HG03439 (cell line): ENCODE measurements around the gene ANGPTL5.
"Not testable (repeated sequence)": the region's sequence is repeated elsewhere in the genome, so short reads cannot be mapped to it uniquely, and the experiment has no call there.

ENCODE experiments used
- ATAC-seq: cut with Tn5 transposase; IDR thresholded peaks from one replicate; pipeline ENCODE4 v1.9.1; 2021; ENCODE audit warnings: mild to moderate bottlenecking, moderate library complexity; ENCODE audit not compliant: unreplicated experiment

ANGPTL5 gene

DNA sequence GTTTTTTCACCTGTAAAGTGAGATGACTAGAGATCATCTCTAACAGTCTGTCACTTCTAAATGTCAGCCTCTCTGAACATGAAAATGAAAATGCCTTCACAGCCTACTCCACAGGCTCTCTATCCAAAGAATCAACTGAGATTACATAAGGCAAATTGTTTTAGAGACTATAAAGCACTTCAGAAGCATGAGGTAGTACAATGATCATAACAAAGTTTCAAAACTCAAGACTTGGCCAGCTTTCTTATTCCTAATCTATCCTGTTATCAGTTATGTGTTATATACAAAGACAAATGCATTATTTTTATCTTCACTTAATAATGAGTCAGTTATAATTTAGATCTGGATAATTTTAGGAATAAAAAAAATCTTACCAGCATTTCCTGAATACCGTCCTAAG lies 21.8 kb downstream of the ANGPTL5 start:
- ATAC-seq: no peak

DNA sequence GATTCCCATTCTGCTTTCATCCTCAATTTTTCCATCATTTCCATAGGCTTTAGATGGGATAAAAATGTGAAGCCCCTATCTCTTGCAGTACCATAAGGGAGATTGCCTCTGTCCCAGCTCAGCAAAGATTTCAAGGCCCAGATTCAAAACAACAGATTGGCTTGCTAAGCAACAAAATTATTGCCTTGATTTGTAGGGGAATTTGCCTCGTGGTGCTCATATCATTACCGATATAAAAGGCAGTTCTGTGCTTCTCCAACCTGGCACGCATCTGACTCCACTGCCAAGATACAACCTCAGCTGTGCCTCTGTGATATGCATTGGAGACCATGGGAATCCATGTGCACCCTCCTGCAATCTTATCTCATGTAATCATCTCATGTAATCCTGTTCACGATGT lies 26.6 kb downstream of the ANGPTL5 start:
- no peak for ATAC-seq

DNA sequence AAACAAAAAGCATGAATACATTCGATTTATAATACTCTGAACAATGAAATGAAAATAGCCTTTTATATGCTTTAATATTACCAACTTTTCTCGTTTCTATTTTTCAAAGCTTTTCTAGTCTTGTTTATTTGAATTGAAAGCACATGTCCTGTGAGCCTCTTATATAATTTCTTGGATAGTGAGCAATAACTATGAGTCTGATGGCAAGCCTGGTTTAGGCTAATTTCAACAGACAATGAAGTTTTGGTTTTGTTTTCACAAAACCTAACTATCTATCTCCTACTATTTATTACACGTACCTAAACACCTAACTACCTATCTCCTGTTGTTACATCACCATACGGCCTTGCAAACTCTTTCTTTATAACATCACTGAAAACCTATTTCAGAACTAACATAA lies 30.7 kb downstream of the ANGPTL5 start:
- ATAC-seq: no peak

DNA sequence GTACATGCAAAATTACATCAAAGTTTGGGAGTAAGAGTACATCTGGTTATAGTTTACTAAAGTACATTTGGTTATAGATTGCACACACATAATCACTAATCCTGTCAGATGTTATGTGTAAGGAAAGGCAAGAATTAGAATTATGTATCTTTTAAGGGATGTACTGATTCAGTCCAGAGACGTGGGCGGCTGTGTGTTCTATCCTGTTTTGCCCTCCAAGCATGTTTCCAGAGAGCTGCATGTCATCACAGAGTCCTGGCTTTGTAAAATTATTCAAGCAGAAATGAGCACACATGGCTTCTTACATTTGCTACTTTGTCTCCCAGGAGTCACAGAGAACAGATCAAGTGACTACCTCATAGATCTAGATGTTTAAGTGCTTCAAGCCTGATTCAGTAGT lies 34.7 kb downstream of the ANGPTL5 start:
- no peak for ATAC-seq

DNA sequence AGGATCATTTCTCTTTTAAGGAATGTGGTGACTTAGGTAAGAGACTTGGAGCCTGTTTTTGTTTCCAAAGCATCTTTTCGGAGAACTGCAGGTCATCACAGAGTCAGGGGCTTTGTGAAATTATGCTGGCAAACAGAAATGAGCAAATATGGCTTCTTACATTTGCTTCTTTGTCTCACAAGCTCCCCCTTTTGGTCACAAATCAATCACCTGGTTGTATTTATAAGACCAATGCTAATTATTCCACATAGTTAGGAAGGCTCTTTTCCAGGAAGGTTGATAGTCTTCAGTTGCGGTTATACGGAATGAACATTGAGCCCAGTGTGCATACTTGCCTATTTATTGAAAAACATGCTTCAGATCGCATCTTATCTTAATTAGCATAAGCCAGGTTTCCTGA lies 36.1 kb downstream of the ANGPTL5 start:
- ATAC-seq: no peak

DNA sequence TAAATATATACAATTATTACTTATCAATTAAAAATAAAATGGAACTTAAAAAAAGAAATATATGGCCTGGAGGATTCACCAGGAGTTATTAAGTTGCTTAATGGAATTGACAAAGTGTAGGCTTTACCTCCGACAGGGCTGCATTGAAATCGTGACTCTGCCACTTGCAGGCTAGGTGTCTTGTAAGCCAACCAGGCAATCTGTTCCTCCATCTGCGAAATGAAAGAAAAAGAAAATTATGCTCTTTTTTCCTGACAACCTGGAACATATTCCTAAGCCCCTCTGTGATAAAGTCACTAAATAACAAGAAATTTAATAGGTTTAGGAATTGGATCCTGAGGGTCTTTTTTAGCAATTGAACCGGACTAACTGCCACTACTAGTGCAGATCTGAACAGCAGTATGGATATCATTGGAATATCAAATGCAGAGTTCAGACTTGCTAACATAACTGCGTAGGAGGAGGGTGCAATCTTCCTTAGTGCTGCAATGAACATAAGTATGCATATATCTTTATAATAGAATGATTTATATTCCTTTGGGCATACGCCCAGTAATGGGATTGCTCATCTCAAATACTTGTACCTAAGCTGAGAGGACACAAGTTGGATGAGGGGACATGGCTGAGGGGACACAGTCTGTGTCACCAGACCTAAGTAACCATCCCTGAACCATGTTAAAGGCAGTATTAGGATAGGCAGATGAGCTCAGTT lies 44.0 kb downstream of the ANGPTL5 start:
- ATAC-seq: no peak

DNA sequence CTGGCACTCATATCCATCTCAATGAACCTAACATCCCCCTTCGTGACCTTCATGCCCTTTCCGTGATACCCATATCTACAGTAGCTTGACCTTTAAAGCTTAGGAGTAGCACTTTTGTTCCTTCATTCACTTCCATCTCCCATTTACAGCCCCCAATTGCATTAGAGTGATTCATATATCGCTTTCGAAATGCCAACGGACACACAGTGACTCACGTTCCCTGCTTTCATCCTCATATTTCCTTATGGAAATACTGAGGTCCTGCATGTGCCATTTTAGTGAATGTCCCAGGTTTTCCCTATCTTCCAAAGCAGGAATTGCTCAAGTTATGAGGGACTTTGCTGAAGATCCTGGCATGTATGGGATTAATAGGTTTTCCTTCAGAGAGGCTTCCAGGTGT lies 45.8 kb downstream of the ANGPTL5 start:
- ATAC-seq: no peak

DNA sequence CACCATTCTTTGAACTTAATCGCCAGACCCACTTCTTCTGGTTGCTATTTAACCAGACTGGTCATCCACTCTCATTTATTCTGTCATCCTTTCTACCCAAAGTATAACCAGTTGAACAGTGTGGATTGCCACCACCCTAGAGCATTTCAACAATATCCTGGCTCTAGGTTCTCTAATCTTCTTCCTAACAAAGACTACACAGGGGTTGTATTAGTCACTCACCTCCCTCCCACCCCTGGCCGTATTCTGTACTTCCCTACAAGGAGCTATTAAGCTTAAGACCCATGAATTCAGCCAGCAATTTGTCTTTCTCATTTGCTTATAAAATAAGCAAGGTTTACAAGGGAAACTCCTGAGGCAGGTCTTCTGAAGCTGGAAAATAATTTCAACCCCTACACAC lies 48.4 kb downstream of the ANGPTL5 start:
- ATAC-seq: no peak

DNA sequence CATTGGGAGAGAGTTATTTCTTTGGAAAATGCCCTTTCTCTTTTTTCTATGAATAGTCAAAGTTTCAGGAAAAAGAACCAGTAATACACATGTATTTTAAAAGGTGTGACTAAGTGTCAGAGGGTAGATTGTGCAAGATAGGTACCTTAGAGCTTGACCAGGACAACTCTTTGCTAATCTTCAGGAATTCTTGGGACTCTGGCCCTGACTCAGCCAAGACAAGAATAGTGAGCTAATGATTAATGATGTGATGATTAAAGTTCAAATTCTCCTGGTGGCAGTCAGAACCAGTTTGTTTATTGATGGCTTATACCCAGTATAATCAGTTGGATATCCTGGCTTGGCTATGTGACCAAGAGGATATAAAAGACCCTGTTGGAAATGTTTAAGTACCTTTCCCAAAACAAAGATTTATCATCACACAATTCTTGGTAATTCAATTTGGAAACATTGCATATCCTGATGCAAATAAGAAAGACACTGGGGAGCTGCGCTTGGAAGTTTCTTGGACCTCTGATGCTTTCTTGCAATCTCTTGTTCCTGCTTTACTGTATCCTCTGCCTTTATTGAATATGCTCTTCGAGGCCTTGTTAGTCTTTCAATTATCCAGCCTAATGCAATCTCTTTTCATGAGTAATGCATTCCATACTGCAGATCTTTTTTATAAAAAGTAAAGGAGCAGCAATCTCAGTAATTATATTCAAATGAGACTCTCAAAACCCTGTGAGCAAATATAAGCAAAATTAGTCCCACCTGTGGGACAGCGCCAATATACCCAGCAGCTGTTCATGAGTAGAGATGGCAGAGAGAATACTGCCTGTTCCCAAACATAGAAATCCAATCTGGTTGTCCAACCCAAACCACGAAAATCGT lies 49.5 kb downstream of the ANGPTL5 start:
- ATAC-seq: no peak

DNA sequence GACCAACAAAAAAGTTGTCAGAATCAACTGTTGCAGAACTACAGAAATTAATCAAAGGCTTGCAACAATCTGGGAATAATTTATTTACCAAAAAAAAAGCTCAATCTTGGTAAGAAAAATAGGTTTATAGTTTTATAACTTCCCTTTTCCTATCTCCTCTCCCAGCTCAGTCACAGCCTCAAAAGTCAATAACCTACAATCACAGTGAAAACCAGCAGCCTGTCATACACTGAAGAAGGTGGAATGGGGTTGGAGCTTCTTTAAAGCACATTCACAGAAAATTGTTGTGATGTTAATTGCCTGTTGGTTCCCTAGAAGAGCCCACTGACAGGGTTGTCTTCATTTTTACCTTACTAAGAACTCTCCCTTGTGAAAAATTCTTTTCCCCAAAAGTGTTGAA lies 52.2 kb downstream of the ANGPTL5 start:
- no peak for ATAC-seq

DNA sequence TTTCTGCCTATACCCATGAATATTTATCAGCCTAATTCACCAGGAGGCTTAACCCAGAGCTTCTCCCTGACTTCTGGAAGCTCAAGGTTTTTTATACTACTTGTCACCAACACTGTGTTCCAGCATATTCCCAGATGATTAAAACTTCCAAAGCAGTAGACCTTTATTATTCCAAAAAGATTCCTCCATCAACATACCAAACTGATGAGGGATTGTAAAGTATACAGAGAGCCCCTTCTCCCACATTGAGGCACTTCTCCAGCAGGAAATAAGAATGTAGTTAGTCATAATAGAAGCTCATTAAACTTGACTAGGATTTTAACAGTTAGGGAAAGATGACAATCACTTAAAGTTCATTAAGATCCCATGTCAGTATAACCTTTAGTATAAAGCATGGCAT lies 53.0 kb downstream of the ANGPTL5 start:
- ATAC-seq: no peak

DNA sequence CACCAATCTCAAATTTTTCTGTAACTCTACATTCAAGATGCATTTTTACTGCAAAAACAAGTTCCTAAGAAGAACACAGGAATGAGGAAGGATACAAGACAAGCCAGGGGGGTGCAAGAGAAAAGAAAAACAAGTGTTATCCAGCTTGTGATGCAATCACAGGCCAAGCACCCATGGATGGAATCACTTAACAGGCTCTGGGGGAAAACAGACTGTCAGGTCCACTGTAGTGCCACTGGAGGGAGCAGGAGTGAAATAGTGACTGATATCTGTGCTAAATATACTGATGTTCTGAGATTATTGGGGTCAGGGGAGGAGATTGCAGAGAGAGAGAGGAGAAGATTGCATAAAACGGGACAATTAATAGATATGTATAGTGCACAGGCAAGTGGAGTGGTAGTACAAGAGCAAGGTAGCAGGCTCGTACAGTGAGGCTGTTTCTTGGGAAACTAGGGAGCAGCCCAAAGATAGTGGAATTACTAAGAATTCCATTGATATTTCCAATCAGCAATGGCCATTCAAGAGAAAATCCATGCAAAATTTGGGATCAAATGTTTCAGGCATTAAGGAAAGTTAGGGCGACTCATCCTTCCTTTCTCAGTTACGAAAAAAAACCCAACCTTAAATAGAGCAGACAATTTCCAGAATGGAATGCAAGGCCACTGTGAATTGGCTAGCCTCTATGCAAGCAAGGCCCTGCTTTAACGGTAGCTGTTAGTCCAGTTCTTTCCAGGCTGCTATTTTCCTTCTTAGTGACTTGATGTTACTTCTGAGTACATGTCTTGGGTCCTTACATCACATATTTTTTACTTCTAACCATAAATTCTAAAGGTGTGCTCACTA lies 53.7 kb downstream of the ANGPTL5 start:
- no peak for ATAC-seq

DNA sequence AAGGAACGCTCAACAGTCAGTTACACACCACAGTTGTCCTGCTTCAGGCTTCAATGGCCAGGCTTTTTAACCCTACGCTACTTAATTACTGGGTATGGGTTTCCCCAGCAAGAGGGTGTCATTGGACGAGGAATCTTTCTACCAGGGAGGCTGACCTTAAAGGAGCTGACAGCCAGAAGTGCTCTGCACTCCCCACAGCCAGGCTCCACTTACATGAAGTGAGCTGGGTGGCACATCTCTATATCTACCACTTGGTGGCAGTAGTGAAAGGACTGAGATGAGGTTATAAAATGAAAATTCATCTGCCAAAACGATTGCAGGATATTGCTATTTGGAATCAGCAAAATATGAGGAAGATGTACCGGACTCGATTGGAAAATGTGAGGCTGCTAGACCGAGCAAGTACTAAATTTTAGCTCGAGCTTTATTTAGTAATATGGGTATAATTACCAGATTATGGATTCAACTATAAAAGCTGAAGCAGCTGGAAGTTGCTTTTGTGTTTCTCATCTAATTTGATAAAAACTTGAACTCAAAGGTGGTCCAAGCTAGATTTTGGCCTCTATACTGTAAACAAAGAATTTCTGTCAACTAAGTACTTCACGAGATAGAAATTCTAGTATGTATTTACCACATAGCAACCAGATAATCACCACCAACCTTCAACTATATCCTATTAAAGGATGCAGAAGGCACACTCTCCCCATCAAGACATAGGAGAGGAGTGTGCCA lies 55.5 kb downstream of the ANGPTL5 start:
- peak; percentile 89 for ATAC-seq

DNA sequence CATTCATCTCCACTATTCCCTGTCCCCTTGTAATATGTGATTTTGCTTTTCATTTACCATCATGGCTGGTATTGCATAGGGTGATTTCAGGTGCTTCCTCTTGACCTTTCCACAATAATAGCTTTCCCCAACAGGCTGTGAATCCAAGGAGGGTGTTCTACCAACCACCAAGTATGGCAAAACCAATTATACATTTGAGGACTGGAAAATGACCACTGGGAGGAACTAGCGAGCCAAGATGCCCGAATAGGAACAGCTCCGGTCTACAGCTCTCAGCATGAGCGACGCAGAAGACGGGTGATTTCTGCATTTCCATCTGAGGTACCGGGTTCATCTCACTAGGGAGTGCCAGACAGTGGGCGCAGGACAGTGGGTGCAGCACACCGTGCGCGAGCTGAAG lies 64.1 kb downstream of the ANGPTL5 start:
- not testable (repeated sequence) for ATAC-seq

DNA sequence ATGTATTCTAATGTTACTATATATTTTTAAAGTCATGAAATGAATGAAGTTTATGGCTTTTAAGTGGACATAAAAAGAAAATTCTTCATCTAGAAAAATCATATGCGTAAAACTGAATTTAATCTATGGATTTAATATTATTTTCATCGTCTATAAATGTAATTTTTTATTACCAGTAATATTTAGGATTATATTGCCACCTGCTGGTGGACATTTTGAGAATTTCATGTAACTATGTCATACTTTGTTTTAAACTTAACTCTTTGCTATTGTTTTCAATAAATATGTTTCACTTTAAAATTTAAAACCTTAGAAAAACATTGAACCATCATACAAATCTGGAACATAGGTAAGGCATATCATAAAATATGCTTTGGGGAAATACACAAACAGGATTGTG lies 68.1 kb downstream of the ANGPTL5 start:
- ATAC-seq: no peak

DNA sequence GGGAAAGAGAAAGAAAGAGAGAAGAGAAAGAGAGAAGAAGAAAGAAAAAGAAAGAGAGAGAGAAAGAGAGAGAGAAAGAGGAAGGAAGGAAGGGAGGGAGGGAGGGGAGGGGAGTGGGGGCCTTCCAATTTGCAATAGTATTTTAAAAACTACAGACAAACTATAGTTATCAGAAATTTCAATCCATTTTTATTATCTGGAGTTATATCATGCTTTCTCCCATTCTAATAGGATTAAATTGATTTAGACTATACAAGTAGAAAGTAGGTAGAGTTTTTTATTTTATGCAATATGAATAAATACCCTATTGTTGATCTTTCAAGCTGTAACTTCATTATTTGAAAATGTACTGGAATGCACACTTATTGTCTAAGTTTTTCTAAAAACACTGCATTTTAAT lies 71.7 kb downstream of the ANGPTL5 start:
- no peak for ATAC-seq

DNA sequence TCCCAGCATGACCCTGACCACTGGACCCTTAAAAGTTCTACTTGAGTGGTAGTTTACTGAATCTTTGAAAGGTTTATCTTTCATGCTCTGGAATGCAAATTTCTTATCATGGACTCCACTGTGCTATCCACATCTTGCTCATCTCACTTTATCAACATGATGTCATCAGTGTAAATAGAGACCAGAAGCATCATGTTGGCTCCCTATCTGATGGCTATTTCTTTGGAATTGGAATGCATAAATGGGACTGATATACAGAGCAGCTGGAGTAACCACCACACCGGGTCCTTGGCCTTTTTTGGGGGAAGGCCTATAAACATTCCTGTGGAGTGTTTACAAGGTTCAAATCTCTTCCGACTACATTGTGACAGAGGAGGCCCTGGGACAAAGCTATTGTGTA lies 75.6 kb downstream of the ANGPTL5 start:
- ATAC-seq: no peak
